Ovary (tissue), 3 donors: ENCODE measurements around the gene SYT6.

Experiments used
- CTCF ChIP-seq, 3 donors: fragments of 450-650 bp in 2 of 3; fragments of 200-600 bp in 1 of 3; IDR thresholded peaks; one replicate each; pipeline versions ENCODE4 v1.5.1 to v1.8.0; 2016 to 2022; ENCODE audit warnings: antibody characterized with exemption in 3 of 3, mild to moderate bottlenecking in 1 of 3
- POLR2A ChIP-seq: fragments of 450-650 bp; IDR thresholded peaks from one replicate; pipeline ENCODE4 v1.6.1; 2017; ENCODE audit warnings: antibody characterized with exemption, mild to moderate bottlenecking, moderate library complexity
- donor health status: DM: no; HTN: no; CAD: no.

GRCh38 chr1:114152089-114152507, 1.6 kb downstream of the SYT6 start:
- TF ChIP-seq CTCF (IDR thresholded peaks at IDR 0.05) (no peak), POLR2A (no peak)
